ENCODE results near the gene ALDH1A2.
"Not testable (repeated sequence)": the region's sequence is repeated elsewhere in the genome, so short reads cannot be mapped to it uniquely, and the experiment has no call there.

The ALDH1A2 gene

GRCh38 chr15:58066042-58066867 lies 744 bp upstream of the ALDH1A2 start:
- peak; percentile 33 for DNase-seq

- DNase-seq, result no peak
Measured at GRCh38 chr15:58064980-58065444, 499 bp downstream of the ALDH1A2 start.

GRCh38 chr15:58064082-58064979 lies 1.2 kb downstream of the ALDH1A2 start:
- DNase-seq, result no peak

- no peak for DNase-seq
Measured at GRCh38 chr15:58063614-58064013, 1.9 kb downstream of the ALDH1A2 start.

- DNase-seq, result no peak
Measured at GRCh38 chr15:58062983-58063382, 2.5 kb downstream of the ALDH1A2 start.

GRCh38 chr15:58062175-58062574 lies 3.3 kb downstream of the ALDH1A2 start:
- no peak for DNase-seq

- DNase-seq, result no peak
Measured at GRCh38 chr15:58060575-58060974, 4.9 kb downstream of the ALDH1A2 start.

GRCh38 chr15:58058729-58059128 lies 6.8 kb downstream of the ALDH1A2 start:
- no peak for DNase-seq

GRCh38 chr15:58058073-58058472 lies 7.4 kb downstream of the ALDH1A2 start:
- no peak for DNase-seq

GRCh38 chr15:58057559-58057958 lies 8.0 kb downstream of the ALDH1A2 start:
- DNase-seq, result no peak

- no peak for DNase-seq
Measured at GRCh38 chr15:58056015-58056414, 9.5 kb downstream of the ALDH1A2 start.

- no peak for DNase-seq
Measured at GRCh38 chr15:58053315-58054153, 12.0 kb downstream of the ALDH1A2 start.

- DNase-seq, result no peak
Measured at GRCh38 chr15:58052334-58052733, 13.2 kb downstream of the ALDH1A2 start.

- DNase-seq, result no peak
Measured at GRCh38 chr15:58049520-58050227, 15.8 kb downstream of the ALDH1A2 start.

GRCh38 chr15:58048261-58048660 lies 17.2 kb downstream of the ALDH1A2 start:
- DNase-seq, result no peak

- DNase-seq, result no peak
Measured at GRCh38 chr15:58047149-58047548, 18.4 kb downstream of the ALDH1A2 start.

- no peak for DNase-seq
Measured at GRCh38 chr15:58046467-58046866, 19.0 kb downstream of the ALDH1A2 start.

GRCh38 chr15:58045376-58045775 lies 20.1 kb downstream of the ALDH1A2 start:
- not testable (repeated sequence) for DNase-seq

GRCh38 chr15:58044551-58044950 lies 21.0 kb downstream of the ALDH1A2 start:
- no peak for DNase-seq

GRCh38 chr15:58043192-58043903 lies 22.2 kb downstream of the ALDH1A2 start:
- DNase-seq, result no peak

GRCh38 chr15:58042006-58042405 lies 23.5 kb downstream of the ALDH1A2 start:
- no peak for DNase-seq
